T47D (cell line): ENCODE results near the gene PRM3.

Source experiments
- DNase-seq, 2 experiments: peaks; one replicate each; pipeline versions ENCODE4 v3.0.0 to v3.0.0-alpha.2; 2011 to 2012; ENCODE audit warnings: low read depth in 1 of 2, low spot score in 1 of 2
- JUND ChIP-seq: IDR thresholded peaks from 2 replicates; pipeline ENCODE4 v1.6.1; 2012; ENCODE audit warnings: low read depth
- in situ Hi-C: cut with HindIII; loops from 2 replicates; pipeline ENCODE4 v1.10.0; 2016; ENCODE audit warnings: low sequenced_read_pairs, low pct_unique_long_range_greater_than_20kb

The PRM3 gene

DNA sequence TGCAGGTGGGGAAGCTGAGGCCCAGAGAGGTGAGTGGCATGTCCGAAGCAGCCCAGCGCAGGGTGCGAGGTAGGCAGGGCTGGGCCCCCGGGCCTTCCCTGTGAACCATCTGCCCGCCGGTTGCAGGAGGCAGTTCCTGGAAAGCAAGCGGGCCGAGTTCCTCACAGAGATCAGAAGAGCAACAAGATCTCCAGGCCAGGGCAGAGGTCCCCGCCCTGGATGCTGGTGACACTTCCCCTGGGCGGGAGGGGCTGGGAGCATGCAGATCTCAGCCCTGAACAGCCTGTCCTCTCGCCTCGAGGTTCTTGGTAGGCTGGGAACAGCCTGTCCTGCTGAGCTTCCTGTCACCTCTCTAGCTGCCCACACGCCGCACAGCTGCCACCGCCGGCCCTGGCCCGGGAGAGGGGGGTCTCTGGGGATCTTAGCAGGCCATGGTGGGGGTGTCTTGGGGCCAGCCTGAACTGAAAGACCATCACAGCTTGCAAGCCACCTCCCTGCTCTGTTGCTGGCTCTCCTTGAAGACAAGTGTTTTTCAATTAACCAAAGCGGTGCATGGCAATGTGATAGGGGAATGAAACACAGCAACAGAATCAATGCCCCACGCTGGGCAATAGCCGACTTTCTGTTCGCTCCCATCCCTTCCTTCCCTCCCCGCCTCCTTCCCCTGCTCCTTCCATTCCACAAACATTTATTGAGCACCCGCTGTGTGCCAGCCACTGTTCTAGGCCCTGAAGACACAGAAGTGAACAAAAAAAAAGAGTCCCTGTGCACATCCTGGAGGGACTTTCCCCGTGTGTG is 49.1 kb downstream of the PRM3 start:
- TF ChIP-seq JUND, result no peak
- in situ Hi-C loops, result no loop called here
- no peak for DNase-seq
